Measurements from ENCODE around the gene GPANK1. TPM values are rescaled to one million over a fixed set of nuclear protein-coding genes. Genes with fewer than 3 reads are reported as not detected.

Gene GPANK1
- total and polyA plus RNA-seq, 10 of the 15 experiments (the other 5 are each of a cell fraction or from before 2014, with no cell fraction given) = 11.7 to 36.3 (median 17.5) TPM

DNA sequence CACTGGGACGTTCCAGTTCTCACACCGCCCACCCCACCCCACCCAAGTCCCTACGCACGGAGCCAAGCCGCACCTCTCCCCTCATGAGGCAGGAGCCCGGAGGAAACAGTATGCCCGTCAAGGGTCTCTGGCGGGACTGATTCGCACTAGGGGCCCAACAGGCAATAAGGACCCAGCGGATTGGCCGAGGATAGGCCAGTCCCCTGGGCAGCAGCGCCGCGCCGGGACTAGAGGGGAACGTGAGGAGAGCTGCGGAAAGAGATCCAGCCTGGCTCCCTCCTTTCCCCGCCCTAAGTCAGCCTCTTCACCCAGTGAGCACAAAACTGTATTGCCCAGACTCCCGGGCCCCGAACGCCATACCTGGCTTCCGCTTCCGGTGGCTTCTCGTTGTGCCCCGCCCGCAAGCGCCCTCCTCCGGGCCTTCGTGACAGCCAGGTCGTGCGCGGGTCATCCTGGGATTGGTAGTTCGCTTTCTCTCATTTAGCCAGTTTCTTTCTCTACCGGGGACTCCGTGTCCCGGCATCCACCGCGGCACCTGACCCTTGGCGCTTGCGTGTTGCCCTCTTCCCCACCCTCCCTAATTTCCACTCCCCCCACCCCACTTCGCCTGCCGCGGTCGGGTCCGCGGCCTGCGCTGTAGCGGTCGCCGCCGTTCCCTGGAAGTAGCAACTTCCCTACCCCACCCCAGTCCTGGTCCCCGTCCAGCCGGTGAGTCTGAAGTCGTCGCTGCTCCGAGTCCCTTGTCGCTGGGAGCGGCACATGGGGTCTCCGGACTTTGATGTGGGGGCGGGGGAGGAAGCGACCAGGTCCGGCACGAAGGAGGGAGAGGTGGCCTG, 922 bp upstream of the GPANK1 start, which contains the start of gene CSNK2B (continued):
- TF ChIP-seq BCL11A (IDR thresholded peaks at IDR 0.05; ENCODE audit: low read depth, low read length) (no peak), JUNB (IDR thresholded peaks at IDR 0.05) (no peak), PRDM15 (CRISPR knock-in tag; IDR thresholded peaks at IDR 0.05) (no peak), KDM1A (IDR thresholded peaks at IDR 0.05; ENCODE audit: borderline replicate concordance) (no peak), NR2F1 (conservative IDR thresholded peaks at IDR 0.05) (peak; percentile 59), EP300 (IDR thresholded peaks at IDR 0.05; ENCODE audit: borderline replicate concordance in 1 of 2, control insufficient read depth in 1 of 2, low read depth in 2 of 2, low read length in 2 of 2) (no peak), HCFC1 (IDR thresholded peaks at IDR 0.05; ENCODE audit: low read length) (peak; percentile 97), SIN3A (IDR thresholded peaks at IDR 0.05; ENCODE audit: low read depth, low read length) (peak; percentile 61; the same call in 1 of the 2 replicates), TBL1XR1 (IDR thresholded peaks at IDR 0.05; ENCODE audit: low read depth, low read length) (no peak; the same call in 1 of the 2 replicates), ESRRA (IDR thresholded peaks at IDR 0.05; ENCODE audit: low read length) (no peak), RB1 (IDR thresholded peaks at IDR 0.05; ENCODE audit: borderline replicate concordance) (no peak)
- TF ChIP-seq, protein P1, sequence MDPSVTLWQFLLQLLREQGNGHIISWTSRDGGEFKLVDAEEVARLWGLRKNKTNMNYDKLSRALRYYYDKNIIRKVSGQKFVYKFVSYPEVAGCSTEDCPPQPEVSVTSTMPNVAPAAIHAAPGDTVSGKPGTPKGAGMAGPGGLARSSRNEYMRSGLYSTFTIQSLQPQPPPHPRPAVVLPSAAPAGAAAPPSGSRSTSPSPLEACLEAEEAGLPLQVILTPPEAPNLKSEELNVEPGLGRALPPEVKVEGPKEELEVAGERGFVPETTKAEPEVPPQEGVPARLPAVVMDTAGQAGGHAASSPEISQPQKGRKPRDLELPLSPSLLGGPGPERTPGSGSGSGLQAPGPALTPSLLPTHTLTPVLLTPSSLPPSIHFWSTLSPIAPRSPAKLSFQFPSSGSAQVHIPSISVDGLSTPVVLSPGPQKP (IDR thresholded peaks at IDR 0.05; ENCODE audit: low read depth, low read length) = peak; percentile 78

Data from GM12878 (cell line).